ENCODE data around the gene KLHL2.

Gene KLHL2

DNA sequence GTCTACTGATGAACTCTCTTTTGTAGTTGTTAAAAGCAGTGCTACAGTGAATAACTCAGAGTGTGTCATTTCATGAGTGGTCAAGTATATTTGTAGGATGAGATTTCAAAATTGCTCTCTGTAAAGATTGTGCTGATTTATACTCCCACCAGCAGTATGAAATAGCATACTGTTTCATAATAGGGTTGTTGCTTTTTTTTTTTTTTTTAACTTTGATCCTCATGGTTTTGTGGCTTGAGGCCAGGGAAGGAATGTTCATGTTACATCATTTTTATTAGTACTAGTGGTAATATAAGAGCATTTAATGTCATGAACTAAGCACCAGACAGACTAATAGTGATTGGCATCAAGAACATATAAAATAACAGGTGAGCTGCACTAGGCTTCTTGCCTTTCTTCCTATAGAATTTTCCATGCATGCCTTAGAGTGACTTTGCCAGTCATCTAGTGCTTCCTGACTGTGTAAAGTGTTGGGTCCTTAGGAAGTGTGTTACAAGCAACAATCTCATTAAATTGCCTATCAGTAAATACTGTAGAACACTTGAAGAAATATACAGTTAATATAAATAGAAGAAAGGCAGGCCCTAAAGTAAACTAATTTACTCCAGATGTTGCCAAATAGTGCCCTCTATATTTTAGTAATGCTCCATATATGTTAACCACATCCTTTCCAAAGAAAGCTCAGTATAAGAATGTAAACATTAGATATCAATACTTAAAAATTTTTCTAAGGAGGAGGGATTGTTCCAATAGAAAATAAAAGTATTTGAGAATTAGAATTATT, 81.5 kb downstream of the KLHL2 start:
- DNase-seq (ENCODE audit: low spot score), result no peak

DNA sequence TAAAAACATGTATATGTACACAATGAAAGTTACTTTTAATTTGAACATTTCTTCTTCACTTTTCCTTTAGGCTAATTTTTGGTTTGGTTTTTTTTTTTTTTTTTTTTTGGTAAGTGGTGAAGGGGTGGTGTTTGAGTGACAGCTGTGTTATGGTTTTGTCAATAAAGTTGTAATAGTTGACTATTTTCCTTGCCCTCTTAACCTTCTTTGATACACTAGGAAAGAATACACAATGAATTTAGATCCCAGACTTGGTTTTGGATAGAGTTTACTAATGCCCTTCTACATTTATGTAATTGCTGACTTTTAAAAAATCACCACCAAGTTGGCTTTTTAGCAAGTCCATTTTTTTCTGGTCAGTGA, 82.0 kb downstream of the KLHL2 start:
- DNase-seq (ENCODE audit: low spot score), result no peak

DNA sequence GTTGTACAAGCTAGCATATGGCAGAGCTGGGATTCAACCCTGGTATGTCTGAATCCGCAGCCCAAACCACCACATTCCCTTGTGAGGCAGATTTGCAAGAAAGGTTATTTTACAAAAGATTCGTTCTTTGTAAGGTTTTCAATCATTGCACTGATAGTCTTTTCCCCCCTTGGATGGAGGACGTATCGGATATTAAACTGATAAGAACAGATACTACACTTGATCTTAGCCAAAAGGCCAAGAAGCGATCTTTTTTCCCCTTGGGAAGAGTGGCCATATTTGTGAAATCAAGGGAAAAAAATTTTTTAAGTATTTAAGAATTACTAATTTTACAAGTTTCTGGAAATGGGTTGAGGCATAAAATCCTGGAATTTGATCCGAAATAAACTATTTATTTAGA, 85.7 kb downstream of the KLHL2 start:
- DNase-seq (ENCODE audit: low spot score), result no peak

DNA sequence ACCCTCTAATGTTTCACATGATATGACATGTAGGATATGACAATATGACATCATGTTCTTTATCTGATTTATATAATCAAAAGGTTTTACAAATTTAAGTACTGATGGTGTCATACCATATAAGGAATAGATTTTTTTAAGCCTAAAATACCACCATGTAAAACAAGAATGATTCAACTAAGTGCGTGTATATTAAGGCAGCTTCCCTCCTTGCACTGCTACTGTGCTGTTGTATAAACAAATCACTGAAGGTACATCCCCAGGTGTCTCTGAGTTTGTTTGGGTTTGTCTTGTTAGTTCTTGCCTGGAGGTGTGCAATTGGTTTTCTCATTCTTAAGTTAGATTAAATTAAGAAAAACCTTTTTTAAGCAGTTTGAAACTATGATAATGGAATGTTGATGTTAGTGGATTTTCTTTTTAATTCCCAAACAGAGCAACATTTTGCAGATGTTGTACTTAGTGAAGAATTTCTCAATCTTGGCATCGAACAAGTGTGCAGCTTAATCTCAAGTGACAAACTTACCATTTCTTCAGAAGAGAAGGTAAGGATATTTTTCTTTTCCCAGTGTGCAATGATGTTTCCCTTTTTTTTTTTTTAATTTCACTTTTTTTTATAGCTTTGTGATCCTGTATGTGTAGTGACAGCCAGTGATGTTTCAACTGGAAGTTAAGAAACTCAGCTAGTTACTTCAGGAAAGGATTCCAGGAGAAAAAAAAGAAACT, 86.7 kb downstream of the KLHL2 start:
- no peak for DNase-seq (ENCODE audit: low spot score)

DNA sequence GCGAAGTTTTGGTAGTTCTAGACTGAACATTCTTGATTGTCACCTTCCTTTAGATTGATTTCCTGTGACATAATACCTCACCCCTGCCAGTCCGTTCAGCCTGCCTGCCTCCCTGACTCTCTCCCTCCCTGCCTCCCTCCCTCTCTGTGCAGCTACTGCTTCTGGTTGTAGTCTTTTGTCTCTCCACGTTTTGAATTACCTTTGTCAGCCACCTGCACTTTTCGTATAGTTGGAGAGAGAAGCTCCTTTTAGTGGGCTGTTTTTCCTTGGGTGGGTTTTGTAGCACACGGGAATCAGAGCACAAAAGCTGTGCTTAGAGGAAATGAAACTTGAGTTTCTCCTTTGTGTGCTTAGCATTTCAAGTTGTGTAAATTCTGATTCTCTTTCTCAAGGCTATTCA, 87.5 kb downstream of the KLHL2 start:
- DNase-seq (ENCODE audit: low spot score), result no peak

DNA sequence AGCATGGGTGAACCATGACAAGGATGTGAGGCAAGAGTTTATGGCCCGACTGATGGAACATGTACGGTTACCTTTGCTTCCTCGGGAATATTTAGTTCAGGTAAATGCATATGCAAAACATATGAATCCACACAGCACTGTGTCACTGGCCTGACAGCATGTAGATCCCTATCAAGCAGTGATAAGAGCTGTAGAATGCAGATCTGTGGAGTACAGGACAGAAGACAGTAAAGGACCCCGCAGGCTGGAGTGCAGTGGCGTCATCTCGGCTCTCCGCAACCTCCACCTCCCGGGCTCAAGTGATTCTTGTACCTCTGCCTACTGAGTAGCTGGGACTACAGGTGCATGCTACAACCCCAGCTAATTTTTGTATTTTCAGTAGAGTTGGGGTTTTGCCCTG, 90.3 kb downstream of the KLHL2 start:
- no peak for DNase-seq (ENCODE audit: low spot score)

DNA sequence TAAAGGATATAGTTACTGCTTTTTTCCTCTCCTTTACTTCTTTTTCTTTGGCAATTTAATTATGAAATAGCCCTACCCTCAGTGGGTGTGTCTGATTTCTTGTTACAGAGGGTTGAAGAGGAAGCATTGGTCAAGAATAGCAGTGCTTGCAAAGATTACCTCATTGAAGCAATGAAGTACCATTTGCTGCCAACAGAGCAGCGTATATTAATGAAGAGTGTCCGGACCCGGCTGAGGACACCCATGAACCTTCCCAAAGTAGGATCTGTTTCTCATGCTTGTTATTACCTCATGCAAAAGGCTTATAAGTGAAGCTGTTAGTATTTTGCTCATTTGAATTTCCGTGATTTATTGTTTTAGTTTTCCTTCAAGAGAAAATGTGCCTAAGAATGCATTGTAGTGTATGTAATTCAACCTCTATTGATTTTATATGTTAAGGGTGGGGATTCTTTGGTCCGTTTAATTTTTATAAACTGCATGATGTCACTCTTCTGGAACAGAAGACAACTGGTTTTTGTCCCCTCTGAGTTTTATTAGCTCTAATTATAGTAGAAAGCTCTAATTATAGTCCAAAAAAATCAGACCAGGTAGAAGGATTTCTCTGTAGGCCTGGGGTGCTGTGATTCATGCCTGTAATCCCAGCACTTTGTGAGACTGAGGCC, 92.2 kb downstream of the KLHL2 start:
- no peak for DNase-seq (ENCODE audit: low spot score)

DNA sequence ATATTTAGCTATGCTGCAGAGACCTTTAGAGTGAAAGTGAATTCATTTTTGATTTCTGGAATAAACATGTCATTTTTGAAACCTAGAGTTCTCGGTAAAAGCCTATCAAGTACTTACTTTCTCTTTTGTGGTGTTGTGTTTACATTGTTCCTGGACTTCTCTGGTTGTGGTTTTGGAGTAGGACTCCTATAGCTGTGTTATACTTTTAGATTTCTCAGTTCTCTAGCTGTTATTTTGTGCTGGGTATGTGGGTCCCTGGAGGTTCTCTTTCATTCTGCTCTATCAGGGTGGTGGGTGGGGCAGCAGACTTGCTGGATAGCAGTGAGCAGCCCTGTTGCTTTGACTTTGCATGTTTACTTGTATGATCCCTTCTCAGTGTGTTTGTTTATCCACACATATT, 94.5 kb downstream of the KLHL2 start:
- no peak for DNase-seq (ENCODE audit: low spot score)

DNA sequence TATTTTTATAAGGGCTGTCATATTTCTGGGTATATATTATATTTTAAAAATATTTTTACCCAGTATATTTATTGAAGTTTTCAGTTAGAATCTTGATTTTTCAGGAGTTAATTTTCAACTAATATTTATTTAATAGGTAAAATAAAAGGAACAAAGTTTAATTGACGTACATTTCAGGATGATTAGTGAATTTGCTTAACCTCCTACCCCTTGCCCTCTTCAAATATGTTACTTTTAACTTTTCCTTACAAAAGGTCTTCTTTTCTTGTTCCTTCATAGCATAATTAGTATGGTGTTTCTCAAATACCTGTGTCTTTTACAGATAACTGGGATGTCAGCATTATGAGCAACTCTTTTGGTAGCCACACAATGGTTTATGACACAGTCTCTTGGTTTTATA, 95.3 kb downstream of the KLHL2 start:
- no peak for DNase-seq (ENCODE audit: low spot score)

DNA sequence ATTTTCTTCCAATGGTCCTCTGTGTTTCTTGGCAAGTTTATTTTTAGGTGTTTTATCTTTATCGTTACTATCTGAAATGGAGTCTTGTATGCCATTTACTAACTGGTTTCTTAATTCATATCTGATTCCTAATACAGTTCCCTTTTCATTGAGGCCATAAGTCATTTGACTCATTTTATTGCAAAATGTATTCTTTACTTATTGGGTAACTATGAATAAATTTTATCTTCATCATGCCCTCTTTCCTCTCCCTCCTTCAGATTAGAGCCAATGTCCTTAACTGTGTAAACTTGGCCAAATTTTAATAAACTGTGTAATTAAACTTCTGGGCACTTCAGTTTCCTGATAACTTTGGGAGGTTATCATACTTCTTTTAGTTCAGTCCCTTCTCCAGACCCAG, 100.8 kb downstream of the KLHL2 start:
- DNase-seq (ENCODE audit: low spot score), result no peak

DNA sequence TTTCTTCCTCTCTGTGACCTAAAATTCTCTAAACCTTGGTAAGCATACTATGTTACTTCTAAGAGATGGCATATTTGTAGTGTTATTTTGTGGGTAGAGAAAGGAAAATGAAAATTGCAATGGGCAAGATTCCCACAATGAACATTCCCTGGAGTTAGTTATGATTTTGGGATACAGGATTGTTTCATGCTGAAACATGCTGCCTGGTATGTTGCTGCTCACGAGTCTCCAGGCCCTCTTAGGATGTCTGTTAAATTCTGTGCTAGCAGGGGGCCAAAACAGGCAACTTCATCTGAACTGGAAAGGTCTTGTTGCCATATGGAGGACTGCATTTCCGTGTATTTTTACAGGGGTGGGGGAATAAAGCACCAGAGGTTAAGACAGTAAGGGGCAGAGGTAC, 101.2 kb downstream of the KLHL2 start:
- DNase-seq (ENCODE audit: low spot score), result no peak

DNA sequence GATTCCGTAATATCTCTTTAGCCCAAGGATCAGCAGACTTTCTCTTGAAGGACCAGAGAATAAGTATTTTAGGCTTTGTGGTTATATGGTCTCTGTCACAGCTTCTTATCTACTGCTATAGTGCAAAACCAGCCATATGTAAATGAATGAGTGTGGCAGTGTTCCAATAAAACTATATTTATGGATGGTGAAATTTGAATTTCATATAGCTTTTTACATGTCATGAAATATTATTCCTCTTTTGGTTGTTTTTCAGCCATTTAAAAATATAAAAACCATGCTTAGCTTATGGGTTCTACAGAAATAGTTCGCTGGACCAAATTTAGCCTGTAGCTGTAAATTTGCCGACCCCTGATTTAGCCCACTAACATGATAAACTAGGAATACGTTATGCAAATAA, 102.1 kb downstream of the KLHL2 start:
- DNase-seq (ENCODE audit: low spot score), result no peak

DNA sequence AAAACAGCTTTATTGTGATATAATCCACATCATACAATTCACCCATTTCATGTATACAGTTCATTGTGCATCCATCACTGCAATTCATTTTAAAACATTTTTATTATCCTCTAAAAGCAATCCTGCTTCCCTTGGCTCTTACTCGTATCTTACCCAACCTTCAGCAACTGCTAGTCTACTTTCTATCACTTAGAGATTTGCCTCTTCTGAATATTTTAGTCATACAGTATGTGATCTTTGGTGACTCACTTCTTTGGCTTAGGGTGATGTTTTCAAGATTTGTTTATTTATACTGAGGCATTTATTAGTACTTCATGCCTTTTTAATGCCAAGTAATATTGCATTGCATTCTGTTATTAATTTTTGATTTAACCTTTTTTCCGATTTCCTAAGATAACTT, 105.1 kb downstream of the KLHL2 start:
- peak; percentile 39 for DNase-seq (ENCODE audit: low spot score)

DNA sequence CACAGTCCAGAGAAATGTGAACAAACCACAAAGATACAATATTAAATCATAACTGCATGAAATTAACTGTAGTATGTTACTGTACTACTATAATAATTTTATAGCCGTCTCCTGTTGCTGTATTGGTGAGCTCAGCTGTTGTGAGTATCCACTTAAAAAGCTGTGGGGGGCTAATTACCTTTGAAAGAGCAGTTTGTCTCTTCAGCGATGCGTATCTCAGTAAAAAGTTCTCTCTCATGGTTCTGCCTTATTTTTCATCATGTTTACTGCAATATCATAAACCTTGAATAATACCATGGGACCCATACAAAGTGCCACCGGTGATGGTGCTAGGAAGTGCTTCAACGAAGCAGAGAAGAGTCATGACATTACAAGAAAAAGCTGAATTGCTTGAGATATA, 111.7 kb downstream of the KLHL2 start:
- DNase-seq (ENCODE audit: low spot score), result no peak

DNA sequence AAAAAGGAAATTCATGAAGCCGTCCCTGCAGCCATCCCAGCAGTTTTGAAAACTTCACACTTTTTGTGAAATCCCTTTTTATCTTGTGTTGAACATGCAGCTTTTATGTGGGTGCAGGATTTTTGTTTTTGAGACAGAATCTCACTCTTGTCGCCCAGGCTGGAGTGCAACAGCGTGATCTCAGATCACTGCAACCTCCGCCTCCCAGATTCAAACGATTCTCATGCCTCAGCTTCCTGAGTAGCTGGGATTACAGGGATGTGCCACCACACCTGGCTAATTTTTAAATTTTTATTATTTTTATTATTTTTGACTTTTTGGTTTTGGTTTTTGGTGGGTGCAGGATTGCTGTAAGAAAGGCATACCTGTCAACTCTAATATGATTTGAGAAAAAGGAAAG, 112.1 kb downstream of the KLHL2 start:
- DNase-seq (ENCODE audit: low spot score), result no peak

DNA sequence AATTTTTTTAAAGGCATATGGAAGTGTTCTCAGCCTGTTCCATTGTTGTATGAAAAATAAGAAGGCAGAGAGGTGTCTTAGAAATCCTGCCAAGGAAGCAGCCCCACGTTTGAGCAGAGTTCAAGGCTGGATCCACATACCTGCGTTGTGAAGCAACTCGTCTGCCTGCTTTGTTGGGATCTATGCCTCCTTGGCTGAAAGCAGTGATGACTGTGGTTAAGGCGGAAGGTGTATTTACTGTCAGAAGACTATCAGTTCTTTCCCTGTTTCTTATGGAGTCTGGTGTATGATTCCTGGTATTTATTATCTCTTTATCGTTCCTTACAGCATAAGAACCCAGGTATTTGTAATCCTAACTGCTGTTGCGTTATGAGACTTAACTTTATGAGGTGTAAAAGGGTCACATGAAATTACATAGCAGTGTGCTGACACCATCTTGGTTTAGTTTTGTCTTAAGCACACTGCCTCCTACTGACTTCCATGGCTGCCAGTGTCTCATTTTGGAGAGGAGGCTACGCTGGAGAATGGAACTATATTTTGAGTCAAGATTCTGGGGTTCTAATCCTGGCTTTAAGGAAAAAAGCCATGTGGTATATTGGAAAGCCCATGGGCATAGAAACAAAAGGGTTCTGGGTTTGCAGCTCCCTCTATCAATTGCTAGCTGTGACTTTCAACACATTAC, 117.0 kb downstream of the KLHL2 start:
- no peak for DNase-seq (ENCODE audit: low spot score)

DNA sequence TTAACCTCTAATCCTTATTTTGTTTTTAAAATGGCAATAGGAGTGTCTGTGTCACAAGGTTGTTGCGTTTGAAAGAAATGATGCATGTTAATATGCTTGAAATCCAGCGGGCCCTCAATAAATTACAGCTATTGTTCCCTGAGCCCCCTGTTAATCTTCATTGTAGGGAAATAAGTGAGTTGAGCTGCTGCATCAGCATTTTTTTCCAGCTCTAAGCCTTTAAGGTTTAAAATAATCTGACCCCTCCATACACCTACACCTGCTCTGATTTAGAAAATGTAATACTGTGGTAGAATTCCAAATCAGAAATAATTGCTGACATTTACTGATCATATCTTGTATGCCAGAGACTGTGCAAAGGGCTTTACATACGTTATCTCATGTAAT, 117.5 kb downstream of the KLHL2 start:
- DNase-seq (ENCODE audit: low spot score), result no peak

DNA sequence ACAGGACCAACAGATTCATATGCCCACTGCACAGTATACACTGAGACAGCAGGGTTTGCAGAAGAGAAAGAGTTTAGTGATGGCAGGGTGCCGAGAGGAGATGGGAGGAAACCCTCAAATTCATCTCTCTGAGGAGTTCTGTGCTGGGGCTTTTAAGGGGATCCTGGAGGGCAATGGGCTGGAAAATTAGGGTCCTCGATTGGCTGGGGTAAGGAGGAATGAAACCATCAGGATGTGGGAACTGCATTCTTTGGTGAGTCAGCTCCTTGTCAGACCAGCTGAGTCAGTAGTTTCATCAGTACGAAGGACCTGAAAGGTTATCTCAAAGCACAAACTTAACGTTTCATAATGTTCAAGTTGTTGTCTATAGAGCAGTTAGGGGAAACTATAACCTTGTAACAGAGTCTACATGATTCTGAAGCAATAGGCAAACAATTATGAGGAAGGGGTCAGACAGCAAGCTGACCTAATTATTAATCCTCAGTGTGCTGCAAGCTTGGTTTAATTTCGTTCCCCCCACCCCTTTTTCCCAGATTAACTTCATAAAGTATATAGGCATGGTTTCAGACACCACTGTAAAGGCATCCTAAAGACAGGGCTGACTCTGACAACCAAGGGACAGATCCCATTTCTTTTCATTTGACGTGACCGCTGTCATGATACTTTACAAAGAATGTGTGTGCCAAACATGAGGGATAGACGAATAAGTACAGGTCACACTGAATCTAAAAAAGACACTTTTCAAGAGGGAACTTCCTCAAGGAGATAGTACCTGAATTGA, 118.6 kb downstream of the KLHL2 start:
- peak; percentile 96 for DNase-seq (ENCODE audit: low spot score)

DNA sequence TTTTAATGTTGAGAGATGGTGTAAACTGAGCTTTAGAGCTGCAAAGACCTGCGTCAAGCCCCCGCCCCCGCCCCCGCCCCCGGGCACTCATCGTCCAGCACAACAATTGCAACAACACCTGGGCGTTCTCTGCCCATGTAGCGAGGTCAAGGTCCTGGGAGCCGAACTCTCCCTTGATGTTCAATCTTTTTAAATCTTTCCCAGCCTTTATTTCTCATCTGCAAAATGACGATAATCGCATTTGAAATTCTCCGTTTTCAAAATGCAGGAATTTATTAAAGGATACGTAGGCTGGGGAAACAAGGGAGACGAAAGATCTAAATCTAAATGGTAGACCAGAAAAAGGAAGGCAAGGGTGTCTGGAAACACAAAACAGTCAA, 119.5 kb downstream of the KLHL2 start:
- peak; percentile 83 for DNase-seq (ENCODE audit: low spot score)

DNA sequence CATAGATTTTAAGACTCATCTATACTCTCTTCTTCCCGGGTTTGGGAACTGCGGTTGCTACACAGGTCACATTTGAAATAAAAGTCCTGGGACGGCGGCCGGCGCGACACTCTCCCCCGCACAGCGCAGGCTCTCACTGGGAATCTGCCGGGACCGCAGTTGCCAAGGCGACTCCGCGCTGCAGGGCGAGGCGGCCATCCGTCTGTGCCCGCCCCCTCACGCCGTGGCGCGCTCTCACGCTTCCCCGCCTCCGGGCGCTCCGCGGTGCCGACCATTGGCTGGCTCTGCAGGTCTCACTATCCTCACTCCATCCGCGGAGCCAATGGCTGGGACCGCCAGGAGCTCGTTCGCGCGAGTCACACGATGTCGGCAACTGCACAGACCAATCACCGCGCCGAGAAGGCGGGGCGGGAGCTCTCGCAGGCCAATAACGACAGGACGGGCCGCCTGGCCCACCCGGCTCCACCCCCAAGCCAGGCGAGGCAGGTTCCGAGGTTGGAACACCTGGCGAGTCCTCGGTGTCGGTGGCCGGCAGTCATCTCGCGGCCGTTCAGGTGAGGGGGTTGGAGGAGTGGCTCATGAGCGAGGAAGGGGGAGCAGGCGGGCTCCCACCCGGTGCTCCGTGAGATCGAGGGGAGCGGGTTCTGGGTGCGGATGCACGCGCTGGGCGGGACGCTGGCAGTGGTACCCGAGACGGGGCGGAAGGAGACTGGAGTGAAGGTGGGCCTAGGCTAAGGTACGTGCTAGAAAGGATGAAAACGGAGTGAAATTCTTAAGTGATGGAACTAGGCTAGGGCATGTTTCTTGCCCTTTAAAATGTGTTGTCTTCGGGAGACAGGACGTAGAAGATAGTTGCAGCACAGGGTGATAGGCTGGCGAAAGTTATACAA, 120.1 kb downstream of the KLHL2 start, which contains the start of gene MSMO1:
TSS of gene MSMO1 (plus strand) at position 459 of the 890 bp plus-strand sequence. CDS start 5,702 bp downstream, outside the sequence.
- peak; percentile 98 for DNase-seq (ENCODE audit: low spot score)

DNA sequence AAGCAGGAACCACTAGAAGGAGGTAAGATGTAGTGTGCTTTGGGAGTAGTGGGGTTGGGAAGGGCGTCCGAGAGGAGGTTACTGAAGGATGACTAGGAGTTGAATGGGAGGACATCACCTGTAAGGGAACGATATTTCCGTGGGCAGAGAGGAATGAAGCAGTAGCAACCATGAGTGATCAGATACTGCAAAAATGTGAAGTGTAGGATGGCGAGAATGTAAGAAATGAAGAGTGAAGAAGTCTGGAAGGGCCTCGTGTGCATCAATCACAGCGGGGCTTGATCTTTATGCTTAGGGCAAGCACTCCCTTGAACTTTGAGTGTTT, 120.7 kb downstream of the KLHL2 start:
- no peak for DNase-seq (ENCODE audit: low spot score)
